Neural cell (in vitro differentiated cells): ENCODE results near the gene LGR4. TPM values are rescaled to one million over a fixed set of nuclear protein-coding genes. Genes with fewer than 3 reads are reported as not detected.

ENCODE experiments used
- H2AFZ ChIP-seq: fragments of 200-600, 300-800 bp; sonication (generic), shearing (Covaris generic); 2 replicates; pipeline ENCODE4 v1.6.0; 2014; ENCODE audit warnings: low read depth, mild to moderate bottlenecking, antibody characterized with exemption, low read length, moderate library complexity
- H3F3A ChIP-seq: fragments of 200-600 bp; shearing (Covaris generic); 2 replicates; pipeline ENCODE4 v1.6.1; 2016; ENCODE audit warnings: mild to moderate bottlenecking, moderate library complexity, mixed read lengths, antibody characterized with exemption, low read length; ENCODE audit not compliant: insufficient read depth, poor library complexity, severe bottlenecking
- H3K27ac ChIP-seq: fragments of 200-600, 300-800 bp; sonication (generic), shearing (Covaris generic); 2 replicates; pipeline ENCODE4 v1.5.1; 2014; ENCODE audit warnings: mild to moderate bottlenecking, low read length, moderate library complexity
- H3K27me3 ChIP-seq: fragments of 300-800, 200-600 bp; sonication (generic), shearing (Covaris generic); 2 replicates; pipeline ENCODE4 v1.6.0; 2014; ENCODE audit warnings: mild to moderate bottlenecking, low read depth, low read length, moderate library complexity; ENCODE audit not compliant: insufficient read depth
- H3K36me3 ChIP-seq: fragments of 300-800, 200-600 bp; sonication (generic), shearing (Covaris generic); 2 replicates; pipeline ENCODE4 v1.5.1; 2014; ENCODE audit warnings: mild to moderate bottlenecking, antibody characterized with exemption, low read length, moderate library complexity; ENCODE audit not compliant: insufficient read depth
- H3K4me2 ChIP-seq: fragments of 300-800, 200-600 bp; sonication (generic), shearing (Covaris generic); 2 replicates; pipeline ENCODE4 v1.6.0; 2014; ENCODE audit warnings: mild to moderate bottlenecking, low read length
- H3K4me3 ChIP-seq: fragments of 300-800, 200-600 bp; sonication (generic), shearing (Covaris generic); 2 replicates; pipeline ENCODE4 v1.5.1; 2014; ENCODE audit warnings: mild to moderate bottlenecking, low read length, moderate library complexity
- H3K79me2 ChIP-seq: fragments of 200-600 bp; shearing (Covaris generic); replicated peaks from 2 replicates; pipeline ENCODE4 v1.6.0; 2014; ENCODE audit warnings: mild to moderate bottlenecking, low read length, moderate library complexity; ENCODE audit not compliant: insufficient read depth
- H3K9ac ChIP-seq: fragments of 300-800, 200-600 bp; sonication (generic), shearing (Covaris generic); 2 replicates; pipeline ENCODE4 v1.6.1; 2016; ENCODE audit warnings: mild to moderate bottlenecking, low read length, mixed read lengths
- H3K9me2 ChIP-seq: fragments of 200-600 bp; shearing (Covaris generic); 2 replicates; pipeline ENCODE4 v1.6.1; 2016; ENCODE audit warnings: mild to moderate bottlenecking, low read length, mixed read lengths; ENCODE audit not compliant: insufficient read depth
- H3K9me3 ChIP-seq: fragments of 200-600, 300-800 bp; sonication (generic), shearing (Covaris generic); 2 replicates; pipeline ENCODE4 v1.6.1; 2016; ENCODE audit warnings: mild to moderate bottlenecking, mixed run types, low read length, moderate library complexity, mixed read lengths
- H4K20me1 ChIP-seq: fragments of 200-600 bp; shearing (Covaris generic); 2 replicates; pipeline ENCODE4 v1.6.1; 2016; ENCODE audit warnings: mild to moderate bottlenecking, mixed run types; ENCODE audit not compliant: insufficient read depth
- CTCF ChIP-seq: fragments of 450-650 bp; IDR thresholded peaks from 2 replicates; pipeline ENCODE4 v1.5.1; 2014; ENCODE audit warnings: antibody characterized with exemption, mild to moderate bottlenecking, moderate library complexity; ENCODE audit not compliant: poor library complexity, severe bottlenecking
- EP300 ChIP-seq: fragments of 450-650 bp; conservative IDR thresholded peaks from 2 replicates; pipeline ENCODE4 v1.6.1; 2014; ENCODE audit warnings: antibody characterized with exemption, mild to moderate bottlenecking, moderate library complexity; ENCODE audit not compliant: poor library complexity, severe bottlenecking
- EZH2 ChIP-seq: fragments of 200-600, 300-800 bp; shearing (Covaris generic), sonication (generic); IDR thresholded peaks from 2 replicates; pipeline ENCODE4 v1.6.1; 2014; ENCODE audit warnings: antibody characterized with exemption, low read length, borderline replicate concordance, mild to moderate bottlenecking; ENCODE audit not compliant: insufficient read depth, poor library complexity, severe bottlenecking
- MXI1 ChIP-seq: fragments of 450-650 bp; conservative IDR thresholded peaks from 2 replicates; pipeline ENCODE4 v1.6.1; 2014; ENCODE audit warnings: antibody characterized with exemption, mild to moderate bottlenecking; ENCODE audit not compliant: poor library complexity, severe bottlenecking
- POLR2AphosphoS5 ChIP-seq: IDR thresholded peaks from 2 replicates; pipeline ENCODE4 v1.6.1; 2012
- RAD21 ChIP-seq: fragments of 450-650 bp; conservative IDR thresholded peaks from 2 replicates; pipeline ENCODE4 v1.6.1; 2014; ENCODE audit warnings: antibody characterized with exemption, mild to moderate bottlenecking, moderate library complexity
- REST ChIP-seq: IDR thresholded peaks from 2 replicates; pipeline ENCODE4 v1.6.1; 2012; ENCODE audit warnings: borderline replicate concordance
- SMC3 ChIP-seq: fragments of 450-650 bp; conservative IDR thresholded peaks from 2 replicates; pipeline ENCODE4 v1.6.1; 2014; ENCODE audit warnings: antibody characterized with exemption, mild to moderate bottlenecking, moderate library complexity; ENCODE audit not compliant: poor library complexity
- TAF1 ChIP-seq: IDR thresholded peaks from 2 replicates; pipeline ENCODE4 v1.6.1; 2012; ENCODE audit warnings: low read depth
- polyA plus RNA-seq: library from polyadenylated mRNA; depleted of rRNA; stranded (reverse); fragments of >200 nt; gene quantifications from 2 replicates; pipeline ENCODE4 v1.2.3, GENCODE V29; 2014

LGR4 gene
- polyA plus RNA-seq, 1 donor from 2014 or later = 11.2 TPM

GRCh38 chr11:27319072-27319471 lies 153.5 kb downstream of the LGR4 start:
- Histone ChIP-seq H3K9me3 (no peaks in the 10 kb centered on the region), H3K27ac (no peak overlapping the region), H4K20me1 (no peaks in the 10 kb centered on the region), H3K9ac (no peak overlapping the region), H3K4me2 (no peak overlapping the region), H3K4me3 (no peak overlapping the region), H2AFZ (no peak overlapping the region), H3K79me2 (no peaks in the 10 kb centered on the region), H3K27me3 (no peaks in the 10 kb centered on the region), H3K36me3 (no peaks in the 10 kb centered on the region), H3K9me2 (no peaks in the 10 kb centered on the region), H3F3A (no peaks in the 10 kb centered on the region)
- no peak for TF ChIP-seq TAF1
- TF ChIP-seq EP300 = no peak
- no peak for TF ChIP-seq MXI1
- no peak for TF ChIP-seq SMC3
- TF ChIP-seq CTCF = no peak
- TF ChIP-seq EZH2 = no peak
- TF ChIP-seq POLR2AphosphoS5 = no peak
- no peak for TF ChIP-seq RAD21
- no peak for TF ChIP-seq REST

- H3K79me2 ChIP-seq = no peaks in the 10 kb centered on the region
- H3K36me3 ChIP-seq = no peaks in the 10 kb centered on the region
- no peaks in the 10 kb centered on the region for H4K20me1 ChIP-seq
- no peak for TF ChIP-seq TAF1
- TF ChIP-seq CTCF = no peak
- no peak for TF ChIP-seq EZH2
- TF ChIP-seq REST = no peak
- no peak for TF ChIP-seq SMC3
- no peak for TF ChIP-seq EP300
- no peak for TF ChIP-seq RAD21
- no peak for TF ChIP-seq MXI1
- TF ChIP-seq POLR2AphosphoS5 = no peak
- H3K4me2 ChIP-seq = no peak overlapping the region
- no peak overlapping the region for H3K27ac ChIP-seq
- no peak overlapping the region for H2AFZ ChIP-seq
- no peaks in the 10 kb centered on the region for H3K27me3 ChIP-seq
- H3F3A ChIP-seq = no peaks in the 10 kb centered on the region
- no peaks in the 10 kb centered on the region for H3K9me3 ChIP-seq
- H3K9me2 ChIP-seq = no peaks in the 10 kb centered on the region
- no peak overlapping the region for H3K4me3 ChIP-seq
- no peak overlapping the region for H3K9ac ChIP-seq
These were observed 154.8 kb downstream of the LGR4 start for GRCh38 chr11:27317751-27318150.
